HepG2 (cell line): ENCODE measurements around the gene CYP46A1. TPM values are rescaled to one million over a fixed set of nuclear protein-coding genes. Genes with fewer than 3 reads are reported as not detected.

ENCODE experiments used
- ATAC-seq: fragments of 200-7000 bp; cut with Tn5 transposase; 3 replicates; pipeline ENCODE4 v1.9.1; 2020; ENCODE audit warnings: mild to moderate bottlenecking, moderate library complexity
- BruUV-seq: library from RNA; stranded (reverse); fragments of 400-500 nt; replicated peaks from 2 replicates; lab custom pipeline; 2021; lab: Mats Ljungman, UMichigan
- CTCF ChIA-PET: fragments of 300-600 bp; formaldehyde crosslinking; extraction: SDS; loops from one replicate; lab custom pipeline; 2021; ENCODE audit warnings: low total read pairs, inconsistent platforms, low intra/inter-chr PET ratio; lab: Yijun Ruan, JAX
- POLR2A ChIA-PET: fragments of 350-600 bp; sonication (Branson Sonifier 250); formaldehyde crosslinking; loops from one replicate; lab custom pipeline; 2020; ENCODE audit warnings: antibody characterized with exemption, inconsistent platforms; lab: Yijun Ruan, JAX
- DNase-seq: peaks from one replicate; pipeline ENCODE4 v3.0.0-alpha.2; 2015; ENCODE audit warnings: low spot score
- FAIRE-seq: peaks from 3 replicates; lab custom pipeline; 2011; peaks lifted over from hg19 to GRCh38; lab: Jason Lieb, UNC
- H2AFZ ChIP-seq: one replicate; pipeline ENCODE4 v1.6.1; 2011; ENCODE audit warnings: low read length, inconsistent platforms
- H3K27ac ChIP-seq: fragments of 300-600 bp; 3 replicates; pipeline ENCODE4 v1.8.0; 2011; ENCODE audit warnings: mixed run types, mild to moderate bottlenecking, mixed read lengths, low read length, inconsistent platforms; ENCODE audit not compliant: insufficient read depth; ENCODE audit errors: extremely low read length
- H3K27me3 ChIP-seq, 2 experiments: fragments of 200-600 bp in 1 of 2; 2 replicates in 1 of 2; 3 replicates in 1 of 2; pipeline versions ENCODE4 v1.6.0 to v1.8.0; 2011; ENCODE audit warnings: low read length in 2 of 2, mild to moderate bottlenecking in 2 of 2, moderate library complexity in 2 of 2, inconsistent platforms in 1 of 2; ENCODE audit not compliant: insufficient read depth in 2 of 2, control insufficient read depth in 1 of 2
- H3K36me3 ChIP-seq, 2 experiments: fragments of 200-600 bp in 1 of 2; replicated peaks in 1 of 2; 2 replicates in 1 of 2; 3 replicates in 1 of 2; pipeline versions ENCODE4 v1.5.1 to v1.8.0; 2011; ENCODE audit warnings: low read length in 2 of 2, inconsistent platforms in 1 of 2; ENCODE audit not compliant: insufficient read depth in 2 of 2, control insufficient read depth in 1 of 2
- H3K4me1 ChIP-seq: 2 replicates; pipeline ENCODE4 v1.5.1; 2012; ENCODE audit warnings: low read length, inconsistent platforms; ENCODE audit not compliant: insufficient read depth
- H3K4me2 ChIP-seq: 2 replicates; pipeline ENCODE4 v1.6.0; 2011; ENCODE audit warnings: low read depth, low read length, inconsistent platforms
- H3K4me3 ChIP-seq, 3 experiments: fragments of 200-600 bp in 1 of 3; sonication (generic), shearing (Covaris generic) in 1 of 3; replicated peaks in 1 of 3; 2 replicates each; pipeline ENCODE4 v1.5.1; 2011 to 2016; ENCODE audit warnings: low read length in 3 of 3, inconsistent platforms in 2 of 3, low read depth in 2 of 3, mild to moderate bottlenecking in 2 of 3, control low read depth in 1 of 3, mixed read lengths in 1 of 3; ENCODE audit not compliant: insufficient read depth in 1 of 3
- H3K79me2 ChIP-seq: one replicate; pipeline ENCODE4 v1.6.1; 2011; ENCODE audit warnings: low read length, inconsistent platforms; ENCODE audit not compliant: insufficient read depth
- H3K9ac ChIP-seq: 2 replicates; pipeline ENCODE4 v1.6.0; 2011; ENCODE audit warnings: mild to moderate bottlenecking, low read depth, low read length, inconsistent platforms; ENCODE audit not compliant: insufficient read depth
- H3K9me3 ChIP-seq: 2 replicates; pipeline ENCODE4 v1.5.1; 2012; ENCODE audit warnings: mild to moderate bottlenecking, low read length
- H4K20me1 ChIP-seq: 2 replicates; pipeline ENCODE4 v1.6.0; 2011; ENCODE audit warnings: inconsistent platforms, mild to moderate bottlenecking, low read length, moderate library complexity; ENCODE audit not compliant: insufficient read depth
- ARID2 ChIP-seq: sonication (generic); formaldehyde crosslinking; IDR thresholded peaks from 2 replicates; pipeline ENCODE4 v1.8.1; 2022; ENCODE audit warnings: mild to moderate bottlenecking, missing genetic modification reagents, borderline replicate concordance
- ASH2L ChIP-seq: fragments of 300-600, 200-600 bp; sonication (generic); IDR thresholded peaks from 2 replicates; pipeline ENCODE4 v1.7.0; 2017; ENCODE audit warnings: low read depth, mild to moderate bottlenecking, moderate library complexity, mixed read lengths, low read length; ENCODE audit not compliant: insufficient read length
- CEBPB ChIP-seq: IDR thresholded peaks from 2 replicates; pipeline ENCODE4 v1.6.1; 2011; ENCODE audit warnings: low read depth, low read length, improper control_type of control experiment, borderline replicate concordance
- CHD4 ChIP-seq: fragments of 200-600 bp; sonication (generic); IDR thresholded peaks from 2 replicates; pipeline ENCODE4 v1.7.0; 2017; ENCODE audit warnings: mild to moderate bottlenecking, low read length, borderline replicate concordance
- FOXO4 ChIP-seq: sonication (generic); formaldehyde crosslinking; conservative IDR thresholded peaks from 2 replicates; pipeline ENCODE4 v1.8.1; 2023; ENCODE audit warnings: missing genetic modification reagents
- GABPA ChIP-seq, 2 experiments: IDR thresholded peaks; 2 replicates each; pipeline ENCODE4 v1.6.1; 2011 to 2016; ENCODE audit warnings: low read depth in 2 of 2, low read length in 1 of 2, missing biosample characterization in 1 of 2, missing genetic modification characterization in 1 of 2
- HNRNPL ChIP-seq: fragments of 200-400 bp; formaldehyde crosslinking; IDR thresholded peaks from 2 replicates; pipeline ENCODE4 v1.6.1; 2017; ENCODE audit warnings: mild to moderate bottlenecking, low read depth, low read length
- IKZF5 ChIP-seq: IDR thresholded peaks from 2 replicates; pipeline ENCODE4 v1.6.1; 2018; ENCODE audit warnings: missing genetic modification reagents, mild to moderate bottlenecking, missing compliant biosample characterization
- ZBTB37 ChIP-seq: sonication (generic); formaldehyde crosslinking; IDR thresholded peaks from 2 replicates; pipeline ENCODE4 v1.4.0; 2020; ENCODE audit warnings: mild to moderate bottlenecking, missing genetic modification reagents
- ZNF121 ChIP-seq: sonication (generic); formaldehyde crosslinking; IDR thresholded peaks from 2 replicates; pipeline ENCODE4 v1.5.0; 2020; ENCODE audit warnings: mild to moderate bottlenecking, missing genetic modification reagents
- ZNF230 ChIP-seq: sonication (generic); formaldehyde crosslinking; IDR thresholded peaks from 2 replicates; pipeline ENCODE4 v1.4.0; 2020; ENCODE audit warnings: mild to moderate bottlenecking, missing genetic modification reagents
- ZNF281 ChIP-seq: sonication (generic); formaldehyde crosslinking; IDR thresholded peaks from 2 replicates; pipeline ENCODE4 v1.4.0; 2020; ENCODE audit warnings: missing genetic modification reagents, borderline replicate concordance
- ZNF3 ChIP-seq: IDR thresholded peaks from 2 replicates; pipeline ENCODE4 v1.7.0; 2017; ENCODE audit warnings: inconsistent platforms
- ZNF510 ChIP-seq: sonication (generic); formaldehyde crosslinking; IDR thresholded peaks from 2 replicates; pipeline ENCODE4 v1.4.0; 2020; ENCODE audit warnings: low read depth, mild to moderate bottlenecking, missing genetic modification reagents
- ZNF619 ChIP-seq: sonication (generic); formaldehyde crosslinking; IDR thresholded peaks from 2 replicates; pipeline ENCODE4 v1.4.0; 2020; ENCODE audit warnings: mild to moderate bottlenecking, missing genetic modification reagents
- ZNF776 ChIP-seq: sonication (generic); formaldehyde crosslinking; IDR thresholded peaks from 2 replicates; pipeline ENCODE4 v1.4.0; 2020; ENCODE audit warnings: mild to moderate bottlenecking, missing genetic modification reagents
- WGBS: methylation state at CpG from one replicate; pipeline ENCODE4 v1.1.6; 2017; ENCODE audit warnings: low lambda C conversion rate; 5-methylcytosine and 5-hydroxymethylcytosine counted together
- in situ Hi-C: cut with HindIII; loops from 2 replicates; pipeline ENCODE4 v1.10.0; 2017; ENCODE audit warnings: low pct_unique_long_range_greater_than_20kb; ENCODE audit not compliant: extremely low pct_ligation_motif_present
- intact Hi-C: fragments of 100-400 bp; cut with micrococcal nuclease; formaldehyde crosslinking; loops from one replicate; pipeline ENCODE4 v1.10.0; 2022; ENCODE audit not compliant: unreplicated experiment
- polyA plus RNA-seq, 8 experiments: library from polyadenylated mRNA; depleted of rRNA in 3 of 8; stranded (reverse) in 7 of 8; unstranded in 1 of 8; fragments of >200 nt; fragmentation: Illumina TruSeq in 4 of 8; extraction: Trizol in 4 of 8; gene quantifications; 2 replicates each; pipeline versions ENCODE4 v1.2.1 to v1.2.3, GENCODE V29; 2011 to 2016; ENCODE audit warnings: low read depth in 4 of 8, missing spikeins in 1 of 8, mixed read lengths in 1 of 8; ENCODE audit not compliant: insufficient read depth in 1 of 8
- total RNA-seq, 5 experiments: library from RNA; depleted of rRNA; stranded (reverse); fragments of >200 nt; fragmentation: Illumina TruSeq; extraction: Trizol; gene quantifications; 2 replicates each; pipeline ENCODE4 v1.2.3, GENCODE V29; 2016; ENCODE audit warnings: low read depth in 1 of 5

Gene CYP46A1
- total and polyA plus RNA-seq, 2 of the 13 experiments (the other 11 are each of a cell fraction or from before 2014, with no cell fraction given) = not detected

GRCh38 chr14:99730876-99731546 lies 46.9 kb downstream of the CYP46A1 start:
- Histone ChIP-seq H4K20me1 (no peaks in the 10 kb centered on the region), H2AFZ (no peak overlapping the region), H3K36me3 (no peaks in the 10 kb centered on the region), H3K27ac (peak overlapping the region; percentile 65), H3K27me3 (peaks cover 8 to 46% of the 10 kb centered on the region in 2 experiments), H3K9ac (no peak overlapping the region; the same call in 1 of the 2 replicates), H3K4me3 (peak overlapping the region in 1 of 3 experiments; percentile 71; a peak in 1 of 6 replicates), H3K4me2 (peak overlapping the region; percentile 65), H3K79me2 (no peaks in the 10 kb centered on the region), H3K9me3 (no peaks in the 10 kb centered on the region), H3K4me1 (peaks cover 45% of the 10 kb centered on the region)
- in situ Hi-C loops = loop anchor here (5.0 kb wide), 1 partner anchor 156 kb away; no protein-coding TSS in a partner anchor
- 86% methylated on average over 1 of the region's 13 CpGs for WGBS
- no peak for DNase-seq
- FAIRE-seq = no peak
- ATAC-seq = peak; percentile 42
- BruUV-seq = no TSS peak
- POLR2A ChIA-PET = interaction anchor here (0.6 to 1.1 kb wide), 2 partner anchors 31 to 47 kb away, joined by 3 to 4 read pairs; partner anchors contain the start of gene CYP46A1
- CTCF ChIA-PET = interaction anchor here (0.9 to 2.2 kb wide), 4 partner anchors 48 to 154 kb away, joined by 3 to 26 read pairs (median 8); partner anchors contain the start of gene EML1
- intact Hi-C loops = loop anchor here (1.0 kb wide), 2 partner anchors 61 to 154 kb away; no protein-coding TSS in a partner anchor
- TF ChIP-seq ZNF619 (CRISPR knock-in tag) (0 out of 2 replicates have a peak, but pooled peaks have one; percentile 17), FOXO4 (CRISPR knock-in tag) (no peak), ZBTB37 (CRISPR knock-in tag) (0 out of 2 replicates have a peak, but pooled peaks have one; percentile 10), ZNF281 (no peak), ZNF121 (CRISPR knock-in tag) (no peak), GABPA (IDR thresholded peaks at IDR 0.05; ENCODE audit: low read depth, low read length) (no peak), GABPA (CRISPR knock-in tag; IDR thresholded peaks at IDR 0.05; ENCODE audit: low read depth) (no peak), HNRNPL (peak; percentile 48; the same call in 1 of the 2 replicates), ZNF776 (CRISPR knock-in tag) (no peak), ZNF230 (CRISPR knock-in tag) (0 out of 2 replicates have a peak, but pooled peaks have one; percentile 14), ARID2 (CRISPR knock-in tag) (no peak), CEBPB (no peak), IKZF5 (CRISPR knock-in tag) (peak; percentile 2; the same call in 1 of the 2 replicates), ASH2L (peak; percentile 14), ZNF510 (CRISPR knock-in tag) (no peak), CHD4 (no peak), ZNF3 (CRISPR knock-in tag) (no peak)
